GM19043 (cell line): ENCODE results near the gene UCP2.
"Not testable (repeated sequence)": the region's sequence is repeated elsewhere in the genome, so short reads cannot be mapped to it uniquely, and the experiment has no call there.

ENCODE experiments used
- ATAC-seq: cut with Tn5 transposase; IDR thresholded peaks from one replicate; pipeline ENCODE4 v1.9.1; 2021; ENCODE audit warnings: low read depth; ENCODE audit not compliant: unreplicated experiment

Gene UCP2

DNA sequence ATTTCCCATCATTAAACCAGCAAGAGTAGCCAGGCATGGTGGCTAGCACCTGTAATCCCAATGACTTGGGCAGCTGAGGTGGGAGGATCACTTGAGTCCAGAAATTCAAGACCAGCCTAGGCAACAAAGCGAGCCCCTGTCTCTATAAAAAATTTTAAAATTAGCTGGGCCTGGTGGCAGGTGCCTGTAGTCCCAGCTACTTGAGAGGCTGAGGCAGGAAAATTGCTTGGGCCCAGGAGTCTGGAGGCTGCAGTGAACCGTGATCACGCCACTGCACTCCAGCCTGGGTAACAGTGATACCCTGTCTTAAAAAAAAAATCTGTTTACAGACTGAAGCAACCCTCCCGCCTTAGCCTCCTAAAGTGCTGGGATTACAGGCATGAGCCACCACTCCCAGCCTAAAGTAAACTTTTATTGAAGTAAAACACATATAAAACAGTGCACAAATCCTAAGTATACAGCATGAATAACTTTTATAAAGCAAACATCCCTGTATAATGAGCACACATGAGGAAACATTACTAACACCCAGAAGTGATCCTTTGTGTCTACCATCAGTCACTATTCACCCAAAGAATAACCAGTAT, 13.6 kb upstream of the UCP2 start:
- no peak for ATAC-seq

- ATAC-seq, result no peak
These were observed 13.1 kb upstream of the UCP2 start for GRCh38 chr11:73995731-73996130.

GRCh38 chr11:73995247-73995646, 12.6 kb upstream of the UCP2 start:
- peak; percentile 48 for ATAC-seq

DNA sequence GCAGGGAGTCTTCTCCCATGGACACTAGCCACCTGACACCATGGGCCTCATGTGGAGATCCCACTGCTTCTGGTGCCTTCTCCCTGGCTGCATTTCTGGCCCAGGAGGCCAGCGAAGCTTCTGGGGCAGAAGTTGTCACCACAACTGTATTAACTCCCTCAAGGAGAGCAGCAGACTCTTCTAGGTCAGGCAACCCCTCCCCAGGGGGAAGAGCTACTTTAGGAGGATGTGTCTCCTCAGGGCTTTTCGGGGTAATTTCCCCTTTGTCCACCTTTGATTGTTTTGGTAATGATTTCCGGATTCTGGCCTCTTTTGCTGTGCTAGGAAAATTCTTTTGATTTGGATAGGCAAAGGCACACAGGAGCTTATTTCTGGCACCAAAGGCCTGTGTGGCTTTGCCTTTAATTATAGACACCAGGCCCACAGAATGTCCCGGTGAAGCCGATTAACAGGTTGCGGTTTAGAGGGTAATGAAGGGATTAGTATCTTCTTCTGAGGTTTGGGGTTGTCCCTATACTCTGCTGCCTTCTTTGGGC, 8.9 kb upstream of the UCP2 start:
- no peak for ATAC-seq

GRCh38 chr11:73990730-73991129, 8.1 kb upstream of the UCP2 start:
- ATAC-seq, result no peak

- no peak for ATAC-seq
These were observed 6.5 kb upstream of the UCP2 start for GRCh38 chr11:73989156-73989555.

- ATAC-seq, result no peak
These were observed 5.6 kb upstream of the UCP2 start for GRCh38 chr11:73988227-73988626.

GRCh38 chr11:73985661-73986060, 3.0 kb upstream of the UCP2 start:
- ATAC-seq, result not testable (repeated sequence)

- ATAC-seq, result no peak
These were observed 1.3 kb upstream of the UCP2 start for GRCh38 chr11:73983741-73984538.

GRCh38 chr11:73982990-73983740, 522 bp upstream of the UCP2 start:
- ATAC-seq, result peak; percentile 67

DNA sequence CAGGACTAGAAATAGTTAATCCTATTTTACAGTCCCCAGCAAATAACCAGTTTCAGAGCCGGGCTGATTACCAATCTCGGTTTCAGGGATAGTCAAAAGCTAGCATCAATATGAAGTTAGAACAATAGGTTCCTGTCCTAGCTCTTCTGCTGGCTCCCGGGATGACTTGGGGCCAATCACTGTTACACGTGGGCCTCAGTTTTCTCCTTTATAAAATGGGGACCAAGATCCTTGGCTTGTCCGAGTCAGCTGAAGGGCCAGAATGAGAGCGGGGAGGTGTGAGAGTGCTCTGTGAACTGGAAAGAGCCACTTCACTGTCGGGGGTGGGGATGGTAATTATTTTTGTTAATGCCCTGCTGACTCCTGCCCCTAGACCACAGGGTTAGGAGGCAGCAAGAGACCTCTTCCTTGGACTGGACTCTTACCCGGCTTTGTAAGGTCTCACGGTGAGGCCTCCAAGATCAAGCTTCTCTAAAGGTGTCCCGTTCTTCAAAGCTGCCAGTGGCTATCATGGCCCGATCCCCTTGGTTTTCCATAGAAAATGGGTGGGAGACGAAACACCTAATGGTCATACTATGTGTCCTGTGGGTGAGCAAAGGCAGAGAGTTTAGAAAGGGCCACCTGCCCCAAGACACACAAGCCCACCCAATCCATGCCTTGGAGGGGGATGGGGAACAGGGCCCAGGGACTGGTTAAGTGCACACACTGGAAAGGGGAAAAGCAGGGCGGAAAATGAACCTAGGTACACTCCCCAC, 1.4 kb downstream of the UCP2 start:
- no peak for ATAC-seq

DNA sequence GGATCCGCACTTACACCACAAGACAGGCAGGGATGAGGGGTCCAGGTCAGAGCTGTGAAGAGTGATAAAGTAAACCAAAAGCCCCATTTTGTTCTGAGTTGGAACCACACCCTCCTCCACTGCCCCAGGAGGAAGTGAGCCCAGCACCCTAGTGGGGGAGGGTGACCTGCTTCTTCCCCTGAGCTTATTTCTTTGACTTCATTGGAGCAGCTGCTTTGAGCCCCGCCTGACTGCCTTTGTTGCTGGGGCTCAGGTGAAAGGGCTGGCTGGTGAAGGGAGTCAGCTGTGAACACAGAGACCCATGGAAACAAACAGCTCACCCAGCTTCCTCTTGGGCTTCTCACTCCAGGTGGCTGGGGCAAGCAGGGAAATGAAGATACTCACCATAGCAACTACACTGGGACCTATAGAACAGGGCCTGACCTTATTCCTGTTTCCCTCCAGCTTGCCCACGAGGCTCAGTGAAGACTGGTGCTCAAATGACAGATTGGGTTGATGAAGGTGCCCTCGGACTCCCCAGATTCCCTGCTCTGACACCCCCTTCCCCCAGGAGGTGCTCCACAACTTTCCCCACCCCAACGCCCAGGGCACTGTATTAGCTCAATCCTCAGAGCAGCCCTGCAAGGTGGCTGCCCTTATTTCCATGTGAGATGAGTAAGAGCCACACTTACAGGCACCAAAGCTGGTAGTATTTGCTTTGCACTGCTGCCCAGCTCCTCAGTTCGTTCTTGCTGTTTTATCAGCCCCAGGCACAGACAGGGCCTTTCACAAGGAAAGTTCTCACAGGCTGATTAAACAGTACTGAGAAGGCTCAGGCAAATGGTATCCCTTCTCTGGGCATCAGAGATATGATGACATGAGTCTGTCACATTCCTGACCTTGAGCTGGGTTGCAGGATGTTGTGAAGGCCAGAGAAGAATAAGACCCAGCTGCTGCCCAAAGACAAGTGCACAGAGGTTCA, 2.4 kb downstream of the UCP2 start:
- ATAC-seq, result peak; percentile 46

GRCh38 chr11:73978576-73979086, 4.0 kb downstream of the UCP2 start:
- no peak for ATAC-seq

DNA sequence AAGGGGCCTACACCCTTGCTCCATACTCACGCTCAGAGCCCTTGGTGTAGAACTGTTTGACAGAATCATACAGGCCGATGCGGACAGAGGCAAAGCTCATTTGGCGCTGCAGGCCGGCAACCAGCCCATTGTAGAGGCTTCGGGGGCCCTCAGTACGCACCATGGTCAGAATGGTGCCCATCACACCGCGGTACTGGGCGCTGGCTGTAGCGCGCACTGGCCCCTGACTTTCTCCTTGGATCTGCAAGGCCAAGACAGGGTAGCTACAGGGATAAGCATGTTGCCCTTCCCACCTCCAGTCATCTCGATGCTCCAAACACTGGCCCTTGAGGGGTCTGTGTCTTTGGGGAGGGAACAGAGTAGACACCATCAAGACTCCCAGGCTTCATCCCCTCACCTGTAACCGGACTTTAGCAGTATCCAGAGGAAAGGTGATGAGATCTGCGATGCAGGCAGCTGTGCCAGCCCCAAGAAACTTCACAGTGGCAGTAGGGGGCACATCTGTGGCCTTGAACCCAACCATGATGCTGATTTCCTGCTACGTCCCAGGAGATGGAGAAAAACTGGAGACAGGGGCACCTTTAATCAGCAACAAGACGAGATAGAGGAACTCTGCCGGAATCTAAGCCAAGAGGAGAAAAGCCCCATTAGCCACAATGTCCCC, 4.7 kb downstream of the UCP2 start:
- no peak for ATAC-seq

DNA sequence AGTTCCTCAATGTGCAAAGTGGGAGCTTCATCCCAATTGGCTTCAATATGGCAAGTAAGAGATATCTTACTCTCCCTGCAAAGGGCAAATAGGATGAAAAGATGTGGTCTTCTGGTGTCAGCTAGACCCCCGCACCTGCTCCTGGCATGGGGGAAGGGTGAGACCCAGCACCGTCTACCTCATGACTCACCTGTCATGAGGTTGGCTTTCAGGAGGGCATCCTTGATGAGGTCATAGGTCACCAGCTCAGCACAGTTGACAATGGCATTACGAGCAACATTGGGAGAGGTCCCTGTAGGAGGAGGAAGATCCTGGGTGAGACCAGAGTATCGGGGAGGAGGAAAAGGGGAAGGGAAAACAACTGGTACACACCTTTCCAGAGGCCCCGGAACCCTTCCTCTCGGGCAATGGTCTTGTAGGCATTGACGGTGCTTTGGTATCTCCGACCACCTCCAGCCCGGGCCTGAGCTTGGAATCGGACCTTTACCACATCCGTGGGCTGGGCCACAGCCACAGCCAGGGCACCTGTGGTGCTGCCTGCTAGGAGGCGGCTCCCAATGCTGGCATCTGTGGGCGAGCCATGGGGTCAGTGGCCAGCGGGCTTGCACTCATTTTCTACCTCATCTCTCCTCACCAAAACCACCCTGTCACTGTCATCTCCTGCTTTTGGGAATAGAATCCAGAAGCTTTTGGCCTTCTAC, 6.0 kb downstream of the UCP2 start:
- ATAC-seq, result no peak

GRCh38 chr11:73975479-73975757, 7.2 kb downstream of the UCP2 start:
- no peak for ATAC-seq

GRCh38 chr11:73974604-73975478, 7.8 kb downstream of the UCP2 start:
- no peak for ATAC-seq
